Hepatocyte (in vitro differentiated cells): ENCODE measurements around the gene ADAMTS2.

Source experiments
- EZH2 ChIP-seq: fragments of 200-600 bp; sonication (generic); IDR thresholded peaks from 2 replicates; pipeline ENCODE4 v1.6.1; 2016; ENCODE audit warnings: antibody characterized with exemption, mild to moderate bottlenecking, borderline replicate concordance
- TF ChIP-seq, protein P1 (sequence below): fragments of 200-600 bp; sonication (generic); IDR thresholded peaks from 2 replicates; pipeline ENCODE4 v1.5.1; 2016; ENCODE audit warnings: antibody characterized with exemption, mild to moderate bottlenecking; ENCODE audit not compliant: poor library complexity

DNA sequence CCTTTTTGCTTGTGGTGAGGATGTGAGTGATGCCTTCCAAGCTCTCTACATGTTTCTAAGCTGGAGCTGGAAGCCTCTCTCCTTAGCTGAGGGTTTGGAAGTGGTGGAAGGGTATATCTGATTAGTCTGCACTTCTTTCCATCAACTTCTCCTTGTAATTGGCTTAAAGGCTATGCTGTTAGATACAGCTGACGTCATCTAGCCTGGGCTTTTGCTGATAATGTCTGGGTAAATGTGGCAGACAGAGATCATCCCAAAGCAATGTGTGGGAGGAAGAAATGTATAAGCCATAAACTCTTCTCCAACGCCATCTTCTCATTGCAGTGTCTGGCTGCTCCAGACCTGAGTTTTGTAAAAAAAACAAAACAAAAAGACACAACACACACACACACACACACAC is 255.8 kb downstream of the ADAMTS2 start:
- TF ChIP-seq, protein P1, sequence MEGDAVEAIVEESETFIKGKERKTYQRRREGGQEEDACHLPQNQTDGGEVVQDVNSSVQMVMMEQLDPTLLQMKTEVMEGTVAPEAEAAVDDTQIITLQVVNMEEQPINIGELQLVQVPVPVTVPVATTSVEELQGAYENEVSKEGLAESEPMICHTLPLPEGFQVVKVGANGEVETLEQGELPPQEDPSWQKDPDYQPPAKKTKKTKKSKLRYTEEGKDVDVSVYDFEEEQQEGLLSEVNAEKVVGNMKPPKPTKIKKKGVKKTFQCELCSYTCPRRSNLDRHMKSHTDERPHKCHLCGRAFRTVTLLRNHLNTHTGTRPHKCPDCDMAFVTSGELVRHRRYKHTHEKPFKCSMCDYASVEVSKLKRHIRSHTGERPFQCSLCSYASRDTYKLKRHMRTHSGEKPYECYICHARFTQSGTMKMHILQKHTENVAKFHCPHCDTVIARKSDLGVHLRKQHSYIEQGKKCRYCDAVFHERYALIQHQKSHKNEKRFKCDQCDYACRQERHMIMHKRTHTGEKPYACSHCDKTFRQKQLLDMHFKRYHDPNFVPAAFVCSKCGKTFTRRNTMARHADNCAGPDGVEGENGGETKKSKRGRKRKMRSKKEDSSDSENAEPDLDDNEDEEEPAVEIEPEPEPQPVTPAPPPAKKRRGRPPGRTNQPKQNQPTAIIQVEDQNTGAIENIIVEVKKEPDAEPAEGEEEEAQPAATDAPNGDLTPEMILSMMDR = no peak
- no peak for TF ChIP-seq EZH2
